ENCODE results near the gene PHACTR3. TPM values are rescaled to one million over a fixed set of nuclear protein-coding genes. Genes with fewer than 3 reads are reported as not detected.

The PHACTR3 gene
- total RNA-seq, 1 experiment from 2014 or later: 0.10 TPM

GRCh38 chr20:59599941-59600340, 4.4 kb upstream of the PHACTR3 start:
- no peaks in the 10 kb centered on the region for H3K36me3 ChIP-seq (ENCODE audit: control insufficient read depth, insufficient read depth, low read length)
- ChIA-PET POLR2A (no interaction called here), CTCF (no interaction called here)
- intact Hi-C loops (cut with micrococcal nuclease; ENCODE audit: unreplicated experiment) (loop anchor here (1.0 kb wide), 1 partner anchor 151 kb away; no protein-coding TSS in a partner anchor), in situ Hi-C loops (cut with HindIII; ENCODE audit: low pct_unique_long_range_greater_than_20kb, low sequenced_read_pairs) (no loop called here)
- H3K4me3 ChIP-seq (ENCODE audit: low read depth in 2 of 2, low read length in 2 of 2): no peak overlapping the region
- no peak for ATAC-seq
- H3K9me3 ChIP-seq (ENCODE audit: control insufficient read depth, insufficient read depth, low read depth, low read length): no peaks in the 10 kb centered on the region
- H3K27me3 ChIP-seq (ENCODE audit: control insufficient read depth, insufficient read depth, low read length): peaks cover 18% of the 10 kb centered on the region
- H3K4me1 ChIP-seq (ENCODE audit: control insufficient read depth, insufficient read depth, low read length): no peaks in the 10 kb centered on the region
- BruUV-seq (replicated peaks): no TSS peak
- no peak overlapping the region for H3K27ac ChIP-seq (ENCODE audit: low read length)
- DNase-seq (ENCODE audit: low read depth, low spot score): no peak
- no peak for TF ChIP-seq SIN3A (IDR thresholded peaks at IDR 0.05; ENCODE audit: borderline replicate concordance, insufficient read depth, low read depth, low read length)
- no peak for TF ChIP-seq CTCF (IDR thresholded peaks at IDR 0.05)
- no peak for TF ChIP-seq TCF7L2 (IDR thresholded peaks at IDR 0.05; ENCODE audit: low read depth, low read length)
- TF ChIP-seq, protein P1, sequence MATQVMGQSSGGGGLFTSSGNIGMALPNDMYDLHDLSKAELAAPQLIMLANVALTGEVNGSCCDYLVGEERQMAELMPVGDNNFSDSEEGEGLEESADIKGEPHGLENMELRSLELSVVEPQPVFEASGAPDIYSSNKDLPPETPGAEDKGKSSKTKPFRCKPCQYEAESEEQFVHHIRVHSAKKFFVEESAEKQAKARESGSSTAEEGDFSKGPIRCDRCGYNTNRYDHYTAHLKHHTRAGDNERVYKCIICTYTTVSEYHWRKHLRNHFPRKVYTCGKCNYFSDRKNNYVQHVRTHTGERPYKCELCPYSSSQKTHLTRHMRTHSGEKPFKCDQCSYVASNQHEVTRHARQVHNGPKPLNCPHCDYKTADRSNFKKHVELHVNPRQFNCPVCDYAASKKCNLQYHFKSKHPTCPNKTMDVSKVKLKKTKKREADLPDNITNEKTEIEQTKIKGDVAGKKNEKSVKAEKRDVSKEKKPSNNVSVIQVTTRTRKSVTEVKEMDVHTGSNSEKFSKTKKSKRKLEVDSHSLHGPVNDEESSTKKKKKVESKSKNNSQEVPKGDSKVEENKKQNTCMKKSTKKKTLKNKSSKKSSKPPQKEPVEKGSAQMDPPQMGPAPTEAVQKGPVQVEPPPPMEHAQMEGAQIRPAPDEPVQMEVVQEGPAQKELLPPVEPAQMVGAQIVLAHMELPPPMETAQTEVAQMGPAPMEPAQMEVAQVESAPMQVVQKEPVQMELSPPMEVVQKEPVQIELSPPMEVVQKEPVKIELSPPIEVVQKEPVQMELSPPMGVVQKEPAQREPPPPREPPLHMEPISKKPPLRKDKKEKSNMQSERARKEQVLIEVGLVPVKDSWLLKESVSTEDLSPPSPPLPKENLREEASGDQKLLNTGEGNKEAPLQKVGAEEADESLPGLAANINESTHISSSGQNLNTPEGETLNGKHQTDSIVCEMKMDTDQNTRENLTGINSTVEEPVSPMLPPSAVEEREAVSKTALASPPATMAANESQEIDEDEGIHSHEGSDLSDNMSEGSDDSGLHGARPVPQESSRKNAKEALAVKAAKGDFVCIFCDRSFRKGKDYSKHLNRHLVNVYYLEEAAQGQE (IDR thresholded peaks at IDR 0.05; ENCODE audit: insufficient read depth in 1 of 2, low read depth in 2 of 2, low read length in 1 of 2): no peak
- no peak for TF ChIP-seq POLR2AphosphoS5 (IDR thresholded peaks at IDR 0.05; ENCODE audit: low read depth, low read length)

- in situ Hi-C loops (cut with HindIII; ENCODE audit: low pct_unique_long_range_greater_than_20kb, low sequenced_read_pairs): no loop called here
- TF ChIP-seq, protein P1 (IDR thresholded peaks at IDR 0.05; ENCODE audit: insufficient read depth in 1 of 2, low read depth in 2 of 2, low read length in 1 of 2): no peak
- TF ChIP-seq POLR2AphosphoS5 (IDR thresholded peaks at IDR 0.05; ENCODE audit: low read depth, low read length) (no peak), TCF7L2 (IDR thresholded peaks at IDR 0.05; ENCODE audit: low read depth, low read length) (no peak), CTCF (IDR thresholded peaks at IDR 0.05) (no peak), SIN3A (IDR thresholded peaks at IDR 0.05; ENCODE audit: borderline replicate concordance, insufficient read depth, low read depth, low read length) (no peak)
- Histone ChIP-seq H3K9me3 (ENCODE audit: control insufficient read depth, insufficient read depth, low read depth, low read length) (no peaks in the 10 kb centered on the region), H3K36me3 (ENCODE audit: control insufficient read depth, insufficient read depth, low read length) (no peaks in the 10 kb centered on the region), H3K27me3 (ENCODE audit: control insufficient read depth, insufficient read depth, low read length) (peaks cover 18% of the 10 kb centered on the region), H3K4me3 (ENCODE audit: low read depth in 2 of 2, low read length in 2 of 2) (no peak overlapping the region), H3K4me1 (ENCODE audit: control insufficient read depth, insufficient read depth, low read length) (no peaks in the 10 kb centered on the region), H3K27ac (ENCODE audit: low read length) (no peak overlapping the region)
- ATAC-seq (no peak), DNase-seq (ENCODE audit: low read depth, low spot score) (no peak)
- CTCF ChIA-PET: interaction anchor here (0.7 kb wide), 1 partner anchor 16 kb away, joined by 5 read pairs; no protein-coding TSS in a partner anchor
- POLR2A ChIA-PET: no interaction called here
- intact Hi-C loops (cut with micrococcal nuclease; ENCODE audit: unreplicated experiment): no loop called here
- BruUV-seq (replicated peaks): no TSS peak
These were observed 3.9 kb upstream of the PHACTR3 start for GRCh38 chr20:59600472-59600871.
